Astrocyte (in vitro differentiated cells and primary cell): ENCODE results near the gene NDFIP1.

Experiments
- CTCF ChIP-seq: IDR thresholded peaks from 2 replicates; pipeline ENCODE4 v1.5.1; 2011; ENCODE audit warnings: low read depth, mild to moderate bottlenecking, inconsistent platforms, low read length, moderate library complexity; ENCODE audit not compliant: insufficient read depth
- EZH2 ChIP-seq: IDR thresholded peaks from 2 replicates; pipeline ENCODE4 v1.6.1; 2012; ENCODE audit warnings: mild to moderate bottlenecking, low read length, inconsistent platforms; ENCODE audit not compliant: insufficient read depth

- no peak for TF ChIP-seq CTCF
- TF ChIP-seq EZH2, result no peak
Measured at GRCh38 chr5:142059304-142059940, 49.2 kb upstream of the NDFIP1 start.
